NCI-H524 (cell line): ENCODE data around the gene TTLL5.

Experiments used
- DNase-seq, 2 experiments: peaks; one replicate each; lab custom pipeline; 2025; lab: John Stamatoyannopoulos, UW

The TTLL5 gene

GRCh38 chr14:75861161-75861621 is 200.1 kb downstream of the TTLL5 start:
- DNase-seq = no peak

DNA sequence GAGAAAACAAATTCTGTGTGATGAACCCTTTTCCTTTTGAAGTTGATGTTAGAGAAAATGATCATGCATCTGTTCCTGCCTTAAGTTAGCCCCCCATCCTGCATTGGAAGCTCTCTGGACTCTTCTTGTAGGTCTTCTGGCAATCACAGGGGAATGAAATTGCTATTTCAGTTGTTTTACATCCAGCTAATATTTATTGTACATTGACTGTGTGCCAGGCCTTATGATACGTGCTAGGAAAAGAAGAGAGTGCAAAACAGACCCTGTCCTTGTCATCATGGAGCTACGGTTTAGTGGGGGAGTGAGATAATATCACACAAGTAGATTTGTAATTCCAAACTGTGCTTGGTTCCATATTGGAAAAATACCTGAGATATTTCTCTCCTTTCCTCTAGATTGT is 202.2 kb downstream of the TTLL5 start:
- no peak for DNase-seq

- no peak for DNase-seq
These were observed 203.3 kb downstream of the TTLL5 start for GRCh38 chr14:75864352-75864751.

GRCh38 chr14:75865531-75865930 is 204.5 kb downstream of the TTLL5 start:
- DNase-seq = no peak

GRCh38 chr14:75866970-75867369 is 205.9 kb downstream of the TTLL5 start:
- no peak for DNase-seq

- no peak for DNase-seq
These were observed 210.3 kb downstream of the TTLL5 start for GRCh38 chr14:75871181-75871880.

DNA sequence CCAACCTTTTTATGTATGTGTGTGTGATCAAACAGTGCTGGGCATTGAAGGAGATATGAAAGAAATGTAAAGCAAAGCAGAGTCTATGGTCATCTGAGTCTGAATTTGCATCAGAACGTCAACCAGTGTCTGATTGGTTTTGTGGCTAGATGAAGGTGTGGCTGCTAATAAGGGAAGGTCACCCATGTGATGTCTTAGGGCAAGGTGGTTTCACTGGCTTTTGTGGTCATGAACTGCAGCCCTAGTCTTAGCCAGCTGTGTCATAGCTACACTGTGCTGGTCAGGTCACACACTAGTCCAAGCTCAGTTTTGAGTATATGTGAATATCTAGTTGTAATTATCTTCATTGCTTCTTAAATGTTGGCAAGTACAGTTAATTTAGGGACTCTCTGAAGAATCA is 214.9 kb downstream of the TTLL5 start:
- no peak for DNase-seq

DNA sequence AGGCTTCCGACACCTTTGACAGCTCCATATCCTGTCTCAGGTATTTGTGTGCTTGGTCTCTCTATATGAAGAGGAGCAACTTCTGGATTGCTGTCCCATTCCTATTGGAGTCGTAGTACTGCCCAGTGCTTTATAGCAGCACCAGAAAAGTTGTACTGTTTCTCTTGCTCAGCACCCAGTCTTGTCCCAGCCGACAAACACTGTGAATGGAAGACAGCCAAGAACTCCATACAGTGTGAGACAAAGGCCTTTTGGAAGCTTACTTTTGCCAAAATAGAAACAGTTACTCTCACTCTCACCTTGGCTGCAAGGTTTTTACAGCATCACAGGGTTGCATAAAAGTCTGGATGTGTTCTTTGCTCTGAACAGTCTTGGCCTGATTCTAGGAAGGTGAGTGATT is 215.5 kb downstream of the TTLL5 start:
- no peak for DNase-seq

- DNase-seq = no peak
These were observed 216.2 kb downstream of the TTLL5 start for GRCh38 chr14:75877292-75877691.

DNA sequence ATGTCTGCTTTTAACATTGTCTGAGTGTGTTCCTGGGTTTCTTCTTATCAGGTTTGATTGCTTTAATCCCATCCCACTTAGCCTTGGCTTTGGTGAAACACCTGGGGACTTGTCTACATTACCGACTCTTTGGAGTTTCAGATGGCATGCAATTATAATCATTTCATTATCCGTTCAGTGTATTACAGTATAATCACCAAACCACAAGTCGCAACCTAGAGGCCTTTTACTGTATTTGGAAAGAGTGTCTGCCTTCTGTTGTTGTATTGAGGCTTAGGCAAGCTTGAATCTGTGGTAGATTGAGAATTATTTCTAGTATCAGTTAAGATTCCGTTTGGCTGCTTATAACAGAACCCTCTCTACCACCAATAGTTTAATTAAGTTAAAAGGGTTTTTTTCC is 216.8 kb downstream of the TTLL5 start:
- peak in 1 of 2 experiments; percentile 73 for DNase-seq

DNA sequence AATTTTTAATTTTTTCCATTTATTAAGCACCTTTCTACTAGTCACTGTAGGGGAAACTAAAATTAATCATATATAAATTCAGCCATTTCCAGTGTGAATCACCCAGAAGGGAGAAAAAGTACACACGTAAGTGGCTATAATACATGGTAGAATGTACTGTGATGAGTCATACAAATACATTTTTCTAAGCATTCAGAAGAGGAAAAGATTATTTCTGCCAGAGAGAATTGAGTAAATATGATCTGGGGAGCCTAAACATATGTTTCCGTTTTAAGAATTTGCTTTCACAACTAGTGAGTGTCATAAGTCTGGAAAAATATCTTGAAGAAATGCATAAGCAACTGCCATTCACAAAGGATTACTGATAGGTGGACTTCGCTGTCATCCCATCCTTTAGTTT is 218.0 kb downstream of the TTLL5 start:
- no peak for DNase-seq

DNA sequence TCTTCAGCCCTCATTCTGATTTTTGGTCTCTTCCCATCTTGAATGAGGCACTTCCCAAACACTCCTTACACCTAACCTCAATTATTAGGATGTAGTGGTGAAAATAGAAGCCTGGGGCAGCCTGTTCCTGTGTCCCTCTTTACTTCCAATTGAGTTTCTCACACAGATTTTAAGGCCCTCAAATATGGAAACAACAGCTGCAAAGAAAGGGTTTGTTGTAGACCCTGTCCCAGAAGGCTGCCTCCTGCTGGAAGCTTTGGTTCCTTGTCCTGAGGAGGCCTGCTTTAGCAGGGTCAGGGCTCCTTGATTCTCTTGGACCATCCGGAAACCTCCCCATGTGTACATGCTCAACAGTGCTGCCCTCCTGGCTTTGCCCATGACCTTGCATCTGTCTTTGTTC is 219.5 kb downstream of the TTLL5 start:
- DNase-seq = no peak

GRCh38 chr14:75881994-75882393 is 220.9 kb downstream of the TTLL5 start:
- DNase-seq = no peak

- DNase-seq = peak in 1 of 2 experiments; percentile 27
These were observed 223.2 kb downstream of the TTLL5 start for GRCh38 chr14:75884198-75884611.

DNA sequence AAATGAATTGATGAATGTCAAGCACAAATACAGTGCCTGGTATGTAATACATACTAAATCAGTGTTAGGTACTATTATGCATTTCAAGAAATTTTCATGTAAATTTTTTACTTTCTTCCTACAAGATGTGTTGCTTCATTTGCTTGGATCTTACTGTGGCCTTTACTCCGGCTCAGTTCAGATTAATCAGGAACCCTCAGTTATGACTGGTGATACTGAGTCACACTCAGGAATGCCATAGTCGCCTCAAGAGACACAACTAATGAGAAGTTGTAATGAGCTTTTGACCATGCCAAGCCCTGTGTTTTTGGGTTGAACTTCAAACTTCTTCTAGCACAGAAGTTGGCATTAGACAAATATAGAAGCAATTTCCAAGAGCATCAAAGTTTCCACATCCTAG is 224.8 kb downstream of the TTLL5 start:
- DNase-seq = no peak

- peak in 1 of 2 experiments; percentile 23 for DNase-seq
These were observed 225.7 kb downstream of the TTLL5 start for GRCh38 chr14:75886636-75887348.

GRCh38 chr14:75888945-75889344 is 227.9 kb downstream of the TTLL5 start:
- DNase-seq = no peak

- no peak for DNase-seq
These were observed 235.3 kb downstream of the TTLL5 start for GRCh38 chr14:75896341-75896740.

GRCh38 chr14:75904311-75904710 is 243.3 kb downstream of the TTLL5 start:
- DNase-seq = no peak

GRCh38 chr14:75905147-75905904 is 244.3 kb downstream of the TTLL5 start:
- DNase-seq = peak in 1 of 2 experiments; percentile 29

DNA sequence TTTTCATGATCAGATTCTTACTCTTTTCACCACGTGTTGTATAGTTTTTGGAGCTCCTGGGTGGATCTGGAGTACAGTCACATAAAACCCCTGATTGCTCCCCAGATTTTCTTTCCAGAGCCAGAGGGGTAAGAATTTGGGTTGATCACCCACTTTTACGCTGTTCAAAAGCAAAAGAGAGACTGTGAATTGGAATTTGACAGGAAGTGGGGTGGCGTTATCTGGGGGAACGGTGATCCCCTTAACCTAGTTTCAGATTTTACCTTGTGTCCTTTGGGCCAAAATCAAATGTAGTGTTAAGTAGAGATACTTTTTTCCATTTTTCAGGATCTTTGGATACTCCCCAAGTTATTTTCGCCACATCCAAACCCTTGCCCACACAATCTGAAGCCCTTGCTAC is 245.2 kb downstream of the TTLL5 start:
- no peak for DNase-seq

DNA sequence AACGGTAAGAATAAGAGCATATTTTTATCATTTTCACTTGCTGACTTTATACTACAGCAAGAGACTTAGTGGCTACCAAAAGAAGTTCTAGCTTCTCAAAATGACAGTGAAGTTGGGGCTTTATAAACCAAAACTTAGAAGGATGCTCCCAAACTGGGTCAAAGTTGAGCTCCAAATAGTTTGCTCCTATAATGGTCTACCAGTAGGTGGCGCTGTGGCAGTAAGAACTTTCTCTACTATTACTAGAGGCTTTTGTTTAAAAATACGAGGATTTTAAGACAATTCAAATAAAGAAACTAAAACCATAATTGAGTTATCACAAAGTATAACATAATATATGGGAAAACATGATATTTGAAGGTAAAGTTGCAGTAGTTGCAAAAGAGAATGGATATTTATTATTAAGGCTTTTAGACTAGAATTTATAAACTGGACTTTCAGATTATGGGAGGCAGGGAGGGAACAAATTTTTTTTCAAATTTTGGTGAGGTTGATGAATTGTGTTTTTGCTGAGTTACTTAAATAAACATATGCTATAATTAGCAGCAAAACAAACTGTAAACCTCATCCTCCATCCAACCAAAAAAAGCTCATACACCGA is 245.7 kb downstream of the TTLL5 start:
- peak; percentile 44 to 72 for DNase-seq
